Small intestine (tissue), 16 donors: ENCODE measurements around the gene ZNF354B. TPM values are rescaled to one million over a fixed set of nuclear protein-coding genes. Genes with fewer than 3 reads are reported as not detected.

ENCODE experiments used
- DNase-seq, 2 donors: peaks; one replicate each; pipeline versions ENCODE4 v3.0.0 to v3.0.0-alpha.2; 2013
- FAIRE-seq: peaks from 2 replicates; lab custom pipeline; 2012; peaks lifted over from hg19 to GRCh38; lab: Jason Lieb, UNC
- H3K27ac ChIP-seq, 3 donors: one replicate each; pipeline ENCODE4 v1.5.1; 2013; ENCODE audit warnings: low read length in 2 of 3, mild to moderate bottlenecking in 2 of 3, control low read depth in 1 of 3, inconsistent platforms in 1 of 3, low read depth in 1 of 3, moderate library complexity in 1 of 3
- H3K27me3 ChIP-seq, 3 donors: one replicate each; pipeline ENCODE4 v1.6.1; 2013; ENCODE audit warnings: low read length in 3 of 3, inconsistent platforms in 1 of 3; ENCODE audit not compliant: control insufficient read depth in 3 of 3, insufficient read depth in 3 of 3
- H3K36me3 ChIP-seq, 3 donors: one replicate each; pipeline ENCODE4 v1.6.1; 2013; ENCODE audit warnings: low read length in 3 of 3, inconsistent platforms in 1 of 3, low read depth in 1 of 3, mild to moderate bottlenecking in 1 of 3, moderate library complexity in 1 of 3; ENCODE audit not compliant: control insufficient read depth in 3 of 3, insufficient read depth in 2 of 3
- H3K4me1 ChIP-seq, 3 donors: one replicate each; pipeline ENCODE4 v1.6.1; 2013; ENCODE audit warnings: low read length in 2 of 3, inconsistent platforms in 1 of 3, low read depth in 1 of 3, mild to moderate bottlenecking in 1 of 3, moderate library complexity in 1 of 3; ENCODE audit not compliant: control insufficient read depth in 3 of 3, insufficient read depth in 2 of 3
- H3K4me3 ChIP-seq, 3 donors: one replicate each; pipeline ENCODE4 v1.5.1; 2013; ENCODE audit warnings: low read length in 3 of 3, control low read depth in 1 of 3, inconsistent platforms in 1 of 3, low read depth in 1 of 3, mild to moderate bottlenecking in 1 of 3, moderate library complexity in 1 of 3
- H3K9me3 ChIP-seq, 2 donors: one replicate each; pipeline ENCODE4 v1.6.1; 2013; ENCODE audit warnings: low read depth in 1 of 2, low read length in 1 of 2; ENCODE audit not compliant: control insufficient read depth in 2 of 2, insufficient read depth in 1 of 2
- WGBS, 3 donors: extraction: QIAGEN DNeasy Blood & Tissue Kit; methylation state at CpG; one replicate each; pipeline ENCODE4 v1.1.7; 2013; 5-methylcytosine and 5-hydroxymethylcytosine counted together
- long read RNA-seq, 10 donors: transcript quantifications; one replicate each; lab custom pipeline, GENCODE V29; 2026
- polyA plus RNA-seq, 4 donors: library from polyadenylated mRNA; stranded (reverse) in 3 of 4; unstranded in 1 of 4; fragments of 200-250 nt in 3 of 4; fragments of 120-200 nt in 1 of 4; gene quantifications; one replicate each; pipeline versions ENCODE4 v1.2.1 to v1.2.3, GENCODE V29; 2013
- donor health status: healthy with polysubstance abuse.
- donor health status: control.
- donor health status: control.
- donor health status: Bipolar disorder and iron deficiency.
- donor health status: healthy.

ZNF354B gene
- polyA plus RNA-seq, result 10 to 100 TPM in 1 of 4 donors, 1 to 10 TPM in 3; 4.4 to 27.8 (median 6.3) TPM
- long read RNA-seq, donor 1, transcript ZNF354B-202 (4 exons, 763 nt), result major isoform, 7 of 12 reads
- long read RNA-seq, donor 1, partial matches to known transcripts, result 0 of 12 reads
- long read RNA-seq, donor 1, other reads (novel, unspliced or antisense), result 0 of 12 reads
- long read RNA-seq, donor 2, partial matches to known transcripts, result 0 of 1 reads
- long read RNA-seq, donor 2, other reads (novel, unspliced or antisense), result 0 of 1 reads
- long read RNA-seq, donor 3, transcript ZNF354B-202 (4 exons, 763 nt), result major isoform, 5 of 14 reads
- long read RNA-seq, donor 3, partial matches to known transcripts, result 5 of 14 reads
- long read RNA-seq, donor 3, other reads (novel, unspliced or antisense), result 0 of 14 reads
- long read RNA-seq, donor 4, result 0 reads
- long read RNA-seq, donor 5, result 0 reads
- long read RNA-seq, donor 6, partial matches to known transcripts, result 0 of 5 reads
- long read RNA-seq, donor 6, other reads (novel, unspliced or antisense), result 0 of 5 reads
- long read RNA-seq, donor 7, transcript ZNF354B-201 (5 exons, 2,802 nt), result major isoform, 6 of 10 reads
- long read RNA-seq, donor 7, partial matches to known transcripts, result 0 of 10 reads
- long read RNA-seq, donor 7, other reads (novel, unspliced or antisense), result 0 of 10 reads
- long read RNA-seq, donor 8, result 0 reads
- long read RNA-seq, donor 9, partial matches to known transcripts, result 0 of 3 reads
- long read RNA-seq, donor 9, other reads (novel, unspliced or antisense), result 0 of 3 reads
- long read RNA-seq, donor 10, partial matches to known transcripts, result 0 of 5 reads
- long read RNA-seq, donor 10, other reads (novel, unspliced or antisense), result 0 of 5 reads

GRCh38 chr5:178859625-178860521 is at the start of gene ZNF354B:
Gene ZNF354B (plus strand): TSS chr5:178859953. CDS start chr5:178861048, 1,095 bp downstream.
- Histone ChIP-seq H3K4me3 (peak within 1 kb of the TSS; percentile 55 to 94 (median 75)), H3K4me1 (peaks cover 0 to 4% (median 0%) of the 10 kb centered on the region in 3 donors), H3K27ac (peak within 1 kb of the TSS; percentile 69 to 83 (median 69)), H3K27me3 (no peaks in the 10 kb centered on the region), H3K9me3 (peaks cover 0 to 5% of the 10 kb centered on the region in 2 donors), H3K36me3 (peaks cover 0 to 10% (median 0%) of the 10 kb centered on the region in 3 donors)
- FAIRE-seq (no peak), DNase-seq (peak; percentile 93 to 96)
- 1 to 2% (median 1%) methylated on average over 50 to 86 of the region's 86 CpGs for WGBS, 3 donors

- Histone ChIP-seq H3K4me3 (no peak overlapping the region), H3K9me3 (no peaks in the 10 kb centered on the region), H3K27me3 (no peaks in the 10 kb centered on the region), H3K4me1 (no peaks in the 10 kb centered on the region), H3K27ac (no peak overlapping the region), H3K36me3 (no peaks in the 10 kb centered on the region)
- 89% methylated on average over 8 of the region's 8 CpGs for WGBS, 3 donors
- DNase-seq (no peak), FAIRE-seq (no peak)
Measured at GRCh38 chr5:178817506-178817905, 42.2 kb upstream of the ZNF354B start.

- no peak overlapping the region for H3K4me3 ChIP-seq
- H3K9me3 ChIP-seq, result no peaks in the 10 kb centered on the region
- FAIRE-seq (no peak), DNase-seq (peak in 1 of 2 donors; percentile 6)
- no peak overlapping the region for H3K27ac ChIP-seq
- no peaks in the 10 kb centered on the region for H3K27me3 ChIP-seq
- WGBS, 3 donors, result 86 to 89% (median 87%) methylated on average over 10 to 14 of the region's 14 CpGs
- no peaks in the 10 kb centered on the region for H3K36me3 ChIP-seq
- no peaks in the 10 kb centered on the region for H3K4me1 ChIP-seq
Measured at GRCh38 chr5:178818094-178818493, 41.7 kb upstream of the ZNF354B start.

- no peak overlapping the region for H3K27ac ChIP-seq
- no peak for FAIRE-seq
- WGBS, 3 donors, result 74 to 87% (median 77%) methylated on average over 2 of the region's 2 CpGs
- no peaks in the 10 kb centered on the region for H3K36me3 ChIP-seq
- H3K9me3 ChIP-seq, result no peaks in the 10 kb centered on the region
- no peaks in the 10 kb centered on the region for H3K27me3 ChIP-seq
- H3K4me1 ChIP-seq, result no peaks in the 10 kb centered on the region
- H3K4me3 ChIP-seq, result no peak overlapping the region
- no peak for DNase-seq
Measured at GRCh38 chr5:178820001-178820400, 39.8 kb upstream of the ZNF354B start.

- no peak for DNase-seq
- no peak overlapping the region for H3K27ac ChIP-seq
- no peaks in the 10 kb centered on the region for H3K36me3 ChIP-seq
- H3K4me3 ChIP-seq, result no peak overlapping the region
- no peak for FAIRE-seq
- whole genome bisulfite sequencing, 3 donors, result 81 to 90% (median 84%) methylated on average over 6 of the region's 6 CpGs
- H3K9me3 ChIP-seq, result no peaks in the 10 kb centered on the region
- H3K4me1 ChIP-seq, result no peaks in the 10 kb centered on the region
- H3K27me3 ChIP-seq, result no peaks in the 10 kb centered on the region
Measured at GRCh38 chr5:178825444-178825843, 34.3 kb upstream of the ZNF354B start.

GRCh38 chr5:178826216-178826615 is 33.5 kb upstream of the ZNF354B start:
- no peaks in the 10 kb centered on the region for H3K27me3 ChIP-seq
- no peak for FAIRE-seq
- 70 to 84% (median 82%) methylated on average over 2 of the region's 2 CpGs for WGBS, 3 donors

GRCh38 chr5:178827636-178828035 is 32.1 kb upstream of the ZNF354B start:
- no peaks in the 10 kb centered on the region for H3K4me1 ChIP-seq
- H3K36me3 ChIP-seq, result no peaks in the 10 kb centered on the region
- FAIRE-seq (no peak), DNase-seq (no peak)
- no peak overlapping the region for H3K4me3 ChIP-seq
- H3K27ac ChIP-seq, result no peak overlapping the region
- H3K27me3 ChIP-seq, result no peaks in the 10 kb centered on the region
- no peaks in the 10 kb centered on the region for H3K9me3 ChIP-seq
- 62 to 65% (median 64%) methylated on average over 4 of the region's 4 CpGs for WGBS, 3 donors

More at GRCh38 chr5:178826216-178826615, 33.5 kb upstream of the ZNF354B start:
- H3K4me1 ChIP-seq, result no peaks in the 10 kb centered on the region
- no peak overlapping the region for H3K27ac ChIP-seq
- no peak for DNase-seq
- no peak overlapping the region for H3K4me3 ChIP-seq
- H3K9me3 ChIP-seq, result no peaks in the 10 kb centered on the region
- no peaks in the 10 kb centered on the region for H3K36me3 ChIP-seq
